ENCODE results near the gene DUSP28. TPM values are rescaled to one million over a fixed set of nuclear protein-coding genes. Genes with fewer than 3 reads are reported as not detected.

The DUSP28 gene
- total and polyA plus RNA-seq, 2 of the 13 experiments (the other 11 are each of a cell fraction or from before 2014, with no cell fraction given), result 5.2 to 8.6 TPM

DNA sequence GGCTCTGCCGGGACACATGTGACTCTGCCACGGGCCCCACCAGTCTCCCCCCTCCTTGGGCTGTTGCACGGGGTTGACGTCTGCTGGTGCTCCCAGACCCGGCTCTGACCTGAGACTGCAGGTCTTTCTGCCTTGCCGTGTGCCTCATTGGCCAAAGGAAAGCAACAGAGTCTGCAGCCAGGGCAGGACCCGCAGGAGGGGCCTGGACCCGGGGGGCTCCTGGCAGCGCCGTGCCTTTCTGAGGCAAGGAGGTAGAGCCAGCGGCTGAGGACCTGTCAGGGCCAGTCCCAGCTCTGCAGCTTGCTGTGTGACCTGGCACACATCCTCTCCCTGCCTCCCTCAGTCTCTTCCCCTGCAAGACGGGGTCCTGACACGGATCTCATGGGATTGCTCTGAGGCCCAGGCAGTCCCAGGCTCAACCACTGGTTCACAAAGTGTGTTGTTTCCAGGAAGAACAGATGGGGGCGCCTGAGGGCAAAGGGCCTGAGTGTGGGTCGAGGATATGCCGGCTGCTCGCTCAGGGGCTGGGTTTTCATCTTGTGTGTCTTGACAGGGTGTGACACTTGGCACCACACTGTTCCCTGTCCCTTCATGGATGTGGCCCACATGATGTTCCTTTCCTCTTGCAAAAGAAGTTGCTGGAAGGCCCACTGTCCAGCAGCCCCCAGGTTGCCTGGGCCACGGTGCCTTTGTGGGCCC lies 35.4 kb downstream of the DUSP28 start (continued):
- TF ChIP-seq PPARG (CRISPR knock-in tag; conservative IDR thresholded peaks at IDR 0.05) (no peak), NFKBIZ (CRISPR knock-in tag; IDR thresholded peaks at IDR 0.05) (no peak), ZNF484 (CRISPR knock-in tag; IDR thresholded peaks at IDR 0.05; ENCODE audit: borderline replicate concordance, low read depth) (no peak), HCFC1 (IDR thresholded peaks at IDR 0.05; ENCODE audit: low read depth, low read length) (no peak), ZNF34 (CRISPR knock-in tag; IDR thresholded peaks at IDR 0.05; ENCODE audit: borderline replicate concordance) (no peak), ZNF772 (CRISPR knock-in tag; IDR thresholded peaks at IDR 0.05) (0 out of 2 replicates have a peak, but pooled peaks have one; percentile 50), ZNF569 (CRISPR knock-in tag; IDR thresholded peaks at IDR 0.05; ENCODE audit: borderline replicate concordance) (no peak), EHMT2 (IDR thresholded peaks at IDR 0.05; ENCODE audit: borderline replicate concordance, low read depth, low read length) (no peak), GATA4 (IDR thresholded peaks at IDR 0.05; ENCODE audit: borderline replicate concordance, low read depth) (no peak), KMT2A (CRISPR knock-in tag; IDR thresholded peaks at IDR 0.05) (no peak), ZFP37 (CRISPR knock-in tag; IDR thresholded peaks at IDR 0.05; ENCODE audit: borderline replicate concordance) (no peak), SNAPC5 (CRISPR knock-in tag; IDR thresholded peaks at IDR 0.05; ENCODE audit: borderline replicate concordance) (no peak), ZNF160 (CRISPR knock-in tag; IDR thresholded peaks at IDR 0.05) (no peak), GATAD1 (CRISPR knock-in tag; IDR thresholded peaks at IDR 0.05) (no peak)
- TF ChIP-seq, protein P1, sequence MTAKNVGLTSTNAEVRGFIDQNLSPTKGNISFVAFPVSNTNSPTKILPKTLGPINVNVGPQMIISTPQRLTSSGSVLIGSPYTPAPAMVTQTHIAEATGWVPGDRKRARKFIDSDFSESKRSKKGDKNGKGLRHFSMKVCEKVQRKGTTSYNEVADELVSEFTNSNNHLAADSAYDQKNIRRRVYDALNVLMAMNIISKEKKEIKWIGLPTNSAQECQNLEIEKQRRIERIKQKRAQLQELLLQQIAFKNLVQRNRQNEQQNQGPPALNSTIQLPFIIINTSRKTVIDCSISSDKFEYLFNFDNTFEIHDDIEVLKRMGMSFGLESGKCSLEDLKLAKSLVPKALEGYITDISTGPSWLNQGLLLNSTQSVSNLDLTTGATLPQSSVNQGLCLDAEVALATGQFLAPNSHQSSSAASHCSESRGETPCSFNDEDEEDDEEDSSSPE (CRISPR knock-in tag; IDR thresholded peaks at IDR 0.05), result peak; percentile 10; the same call in 1 of the 2 replicates
- TF ChIP-seq, protein P2, sequence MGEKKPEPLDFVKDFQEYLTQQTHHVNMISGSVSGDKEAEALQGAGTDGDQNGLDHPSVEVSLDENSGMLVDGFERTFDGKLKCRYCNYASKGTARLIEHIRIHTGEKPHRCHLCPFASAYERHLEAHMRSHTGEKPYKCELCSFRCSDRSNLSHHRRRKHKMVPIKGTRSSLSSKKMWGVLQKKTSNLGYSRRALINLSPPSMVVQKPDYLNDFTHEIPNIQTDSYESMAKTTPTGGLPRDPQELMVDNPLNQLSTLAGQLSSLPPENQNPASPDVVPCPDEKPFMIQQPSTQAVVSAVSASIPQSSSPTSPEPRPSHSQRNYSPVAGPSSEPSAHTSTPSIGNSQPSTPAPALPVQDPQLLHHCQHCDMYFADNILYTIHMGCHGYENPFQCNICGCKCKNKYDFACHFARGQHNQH (CRISPR knock-in tag; IDR thresholded peaks at IDR 0.05), result no peak
- TF ChIP-seq, protein P3, sequence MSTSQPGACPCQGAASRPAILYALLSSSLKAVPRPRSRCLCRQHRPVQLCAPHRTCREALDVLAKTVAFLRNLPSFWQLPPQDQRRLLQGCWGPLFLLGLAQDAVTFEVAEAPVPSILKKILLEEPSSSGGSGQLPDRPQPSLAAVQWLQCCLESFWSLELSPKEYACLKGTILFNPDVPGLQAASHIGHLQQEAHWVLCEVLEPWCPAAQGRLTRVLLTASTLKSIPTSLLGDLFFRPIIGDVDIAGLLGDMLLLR (CRISPR knock-in tag; IDR thresholded peaks at IDR 0.05), result peak; percentile 62; the same call in 1 of the 2 replicates
- TF ChIP-seq, protein P4, sequence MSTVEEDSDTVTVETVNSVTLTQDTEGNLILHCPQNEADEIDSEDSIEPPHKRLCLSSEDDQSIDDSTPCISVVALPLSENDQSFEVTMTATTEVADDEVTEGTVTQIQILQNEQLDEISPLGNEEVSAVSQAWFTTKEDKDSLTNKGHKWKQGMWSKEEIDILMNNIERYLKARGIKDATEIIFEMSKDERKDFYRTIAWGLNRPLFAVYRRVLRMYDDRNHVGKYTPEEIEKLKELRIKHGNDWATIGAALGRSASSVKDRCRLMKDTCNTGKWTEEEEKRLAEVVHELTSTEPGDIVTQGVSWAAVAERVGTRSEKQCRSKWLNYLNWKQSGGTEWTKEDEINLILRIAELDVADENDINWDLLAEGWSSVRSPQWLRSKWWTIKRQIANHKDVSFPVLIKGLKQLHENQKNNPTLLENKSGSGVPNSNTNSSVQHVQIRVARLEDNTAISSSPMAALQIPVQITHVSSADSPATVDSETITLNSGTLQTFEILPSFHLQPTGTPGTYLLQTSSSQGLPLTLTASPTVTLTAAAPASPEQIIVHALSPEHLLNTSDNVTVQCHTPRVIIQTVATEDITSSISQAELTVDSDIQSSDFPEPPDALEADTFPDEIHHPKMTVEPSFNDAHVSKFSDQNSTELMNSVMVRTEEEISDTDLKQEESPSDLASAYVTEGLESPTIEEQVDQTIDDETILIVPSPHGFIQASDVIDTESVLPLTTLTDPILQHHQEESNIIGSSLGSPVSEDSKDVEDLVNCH (CRISPR knock-in tag; IDR thresholded peaks at IDR 0.05), result no peak
- TF ChIP-seq, protein P5, sequence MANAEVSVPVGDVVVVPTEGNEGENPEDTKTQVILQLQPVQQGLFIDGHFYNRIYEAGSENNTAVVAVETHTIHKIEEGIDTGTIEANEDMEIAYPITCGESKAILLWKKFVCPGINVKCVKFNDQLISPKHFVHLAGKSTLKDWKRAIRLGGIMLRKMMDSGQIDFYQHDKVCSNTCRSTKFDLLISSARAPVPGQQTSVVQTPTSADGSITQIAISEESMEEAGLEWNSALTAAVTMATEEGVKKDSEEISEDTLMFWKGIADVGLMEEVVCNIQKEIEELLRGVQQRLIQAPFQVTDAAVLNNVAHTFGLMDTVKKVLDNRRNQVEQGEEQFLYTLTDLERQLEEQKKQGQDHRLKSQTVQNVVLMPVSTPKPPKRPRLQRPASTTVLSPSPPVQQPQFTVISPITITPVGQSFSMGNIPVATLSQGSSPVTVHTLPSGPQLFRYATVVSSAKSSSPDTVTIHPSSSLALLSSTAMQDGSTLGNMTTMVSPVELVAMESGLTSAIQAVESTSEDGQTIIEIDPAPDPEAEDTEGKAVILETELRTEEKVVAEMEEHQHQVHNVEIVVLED (CRISPR knock-in tag; IDR thresholded peaks at IDR 0.05; ENCODE audit: borderline replicate concordance), result no peak
- TF ChIP-seq, protein P6, sequence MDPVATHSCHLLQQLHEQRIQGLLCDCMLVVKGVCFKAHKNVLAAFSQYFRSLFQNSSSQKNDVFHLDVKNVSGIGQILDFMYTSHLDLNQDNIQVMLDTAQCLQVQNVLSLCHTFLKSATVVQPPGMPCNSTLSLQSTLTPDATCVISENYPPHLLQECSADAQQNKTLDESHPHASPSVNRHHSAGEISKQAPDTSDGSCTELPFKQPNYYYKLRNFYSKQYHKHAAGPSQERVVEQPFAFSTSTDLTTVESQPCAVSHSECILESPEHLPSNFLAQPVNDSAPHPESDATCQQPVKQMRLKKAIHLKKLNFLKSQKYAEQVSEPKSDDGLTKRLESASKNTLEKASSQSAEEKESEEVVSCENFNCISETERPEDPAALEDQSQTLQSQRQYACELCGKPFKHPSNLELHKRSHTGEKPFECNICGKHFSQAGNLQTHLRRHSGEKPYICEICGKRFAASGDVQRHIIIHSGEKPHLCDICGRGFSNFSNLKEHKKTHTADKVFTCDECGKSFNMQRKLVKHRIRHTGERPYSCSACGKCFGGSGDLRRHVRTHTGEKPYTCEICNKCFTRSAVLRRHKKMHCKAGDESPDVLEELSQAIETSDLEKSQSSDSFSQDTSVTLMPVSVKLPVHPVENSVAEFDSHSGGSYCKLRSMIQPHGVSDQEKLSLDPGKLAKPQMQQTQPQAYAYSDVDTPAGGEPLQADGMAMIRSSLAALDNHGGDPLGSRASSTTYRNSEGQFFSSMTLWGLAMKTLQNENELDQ (CRISPR knock-in tag; IDR thresholded peaks at IDR 0.05; ENCODE audit: borderline replicate concordance), result no peak
